Naive thymus-derived CD4-positive, alpha-beta T cell (primary cell): ENCODE results near the gene RERE. TPM values are rescaled to one million over a fixed set of nuclear protein-coding genes. Genes with fewer than 3 reads are reported as not detected.

Source experiments
- ATAC-seq: fragments of 150-1000 bp; cut with Tn5 transposase; 2 replicates; pipeline ENCODE4 v1.10.0; 2021; ENCODE audit warnings: mild to moderate bottlenecking, moderate library complexity
- CTCF ChIA-PET: fragments of 350-600 bp; sonication (Branson Sonifier 250); formaldehyde crosslinking; loops from one replicate; lab custom pipeline; 2021; ENCODE audit warnings: antibody characterized with exemption; lab: Charles Lee
- POLR2A ChIA-PET: fragments of 350-600 bp; sonication (Branson Sonifier 250); formaldehyde crosslinking; loops from one replicate; lab custom pipeline; 2021; ENCODE audit warnings: antibody characterized with exemption, inconsistent platforms; lab: Charles Lee
- DNase-seq, 9 donors: peaks; one replicate each; pipeline versions ENCODE4 v3.0.0 to v3.0.0-alpha.2; 2020 to 2022; ENCODE audit warnings: mixed read lengths in 1 of 9
- H3K27ac ChIP-seq: one replicate; pipeline ENCODE4 v1.7.0; 2013; ENCODE audit warnings: mild to moderate bottlenecking, low read depth, low read length, moderate library complexity
- H3K27me3 ChIP-seq, 2 donors: one replicate each; pipeline ENCODE4 v1.7.0; 2013; ENCODE audit warnings: low read length in 2 of 2, mild to moderate bottlenecking in 2 of 2, moderate library complexity in 2 of 2; ENCODE audit not compliant: control insufficient read depth in 2 of 2, insufficient read depth in 2 of 2
- H3K36me3 ChIP-seq, 3 experiments: 1 replicate in 2 of 3; 2 replicates in 1 of 3; pipeline ENCODE4 v1.7.0; 2013; ENCODE audit warnings: low read length in 3 of 3, mild to moderate bottlenecking in 3 of 3, moderate library complexity in 1 of 3; ENCODE audit not compliant: insufficient read depth in 3 of 3, control insufficient read depth in 2 of 3
- H3K4me1 ChIP-seq, 2 donors: one replicate each; pipeline ENCODE4 v1.7.0; 2013; ENCODE audit warnings: low read length in 2 of 2, mild to moderate bottlenecking in 2 of 2, moderate library complexity in 1 of 2; ENCODE audit not compliant: control insufficient read depth in 2 of 2, insufficient read depth in 2 of 2
- H3K4me3 ChIP-seq: 2 replicates; pipeline ENCODE4 v1.7.0; 2013; ENCODE audit warnings: mild to moderate bottlenecking, low read length
- H3K9me3 ChIP-seq, 3 experiments: 1 replicate in 2 of 3; 2 replicates in 1 of 3; pipeline ENCODE4 v1.7.0; 2013; ENCODE audit warnings: low read length in 3 of 3; ENCODE audit not compliant: control insufficient read depth in 2 of 3
- H3K27ac Mint-ChIP-seq, 9 donors: one replicate each; pipeline ENCODE4 v1.8.0; 2020 to 2022; ENCODE audit warnings: mixed read lengths in 9 of 9, mild to moderate bottlenecking in 8 of 9, moderate library complexity in 5 of 9, inconsistent platforms in 2 of 9
- H3K27me3 Mint-ChIP-seq, 5 donors: one replicate each; pipeline ENCODE4 v1.8.0; 2021 to 2022; ENCODE audit warnings: mixed read lengths in 5 of 5, mild to moderate bottlenecking in 1 of 5
- H3K36me3 Mint-ChIP-seq, 5 donors: one replicate each; pipeline ENCODE4 v1.8.0; 2020 to 2022; ENCODE audit warnings: mixed read lengths in 5 of 5, mild to moderate bottlenecking in 3 of 5, inconsistent platforms in 1 of 5
- H3K4me1 Mint-ChIP-seq, 7 donors: one replicate each; pipeline ENCODE4 v1.8.0; 2020 to 2022; ENCODE audit warnings: mixed read lengths in 7 of 7, mild to moderate bottlenecking in 3 of 7, inconsistent platforms in 1 of 7
- H3K4me3 Mint-ChIP-seq, 10 donors: one replicate each; pipeline ENCODE4 v1.8.0; 2020 to 2022; ENCODE audit warnings: mild to moderate bottlenecking in 10 of 10, mixed read lengths in 10 of 10, moderate library complexity in 6 of 10, inconsistent platforms in 2 of 10
- H3K9me3 Mint-ChIP-seq, 11 donors: one replicate each; pipeline ENCODE4 v1.8.0; 2020 to 2022; ENCODE audit warnings: mixed read lengths in 11 of 11, mild to moderate bottlenecking in 4 of 11, inconsistent platforms in 1 of 11, moderate library complexity in 1 of 11
- intact Hi-C, 2 donors: fragments of 100-400 bp; cut with micrococcal nuclease; formaldehyde crosslinking; loops; one replicate each; pipeline ENCODE4 v1.15.1; 2023
- polyA plus RNA-seq, 2 donors: library from polyadenylated mRNA; unstranded; fragments of 300-500 nt; fragmentation: Illumina TruSeq; gene quantifications; one replicate each; pipeline ENCODE4 v1.2.3, GENCODE V29; 2021
- total RNA-seq, 6 experiments: library from RNA in 5 of 6; stranded (reverse) in 5 of 6; gene quantifications; 1 replicate in 5 of 6; 2 replicates in 1 of 6; pipeline ENCODE4 v1.2.3 and lab custom pipeline; 2021 to 2026

Gene RERE
- total and polyA plus RNA-seq, 7 experiments from 2014 or later: 7.3 to 114 (median 106) TPM

GRCh38 chr1:8708259-8708658 is 109.2 kb downstream of the RERE start:
- CTCF ChIA-PET: interaction anchor here (0.6 to 1.6 kb wide), 2 partner anchors 10 to 33 kb away, joined by 3 to 6 read pairs; no protein-coding TSS in a partner anchor

GRCh38 chr1:8706995-8707396 is 110.4 kb downstream of the RERE start:
- Mint-ChIP-seq H3K27ac (no peak overlapping the region), H3K4me3 (no peak overlapping the region), H3K4me1 (peaks cover 10 to 40% (median 23%) of the 10 kb centered on the region in 7 donors), H3K27me3 (peaks cover 9 to 60% (median 54%) of the 10 kb centered on the region in 5 donors), H3K9me3 (peaks cover 0 to 6% (median 1%) of the 10 kb centered on the region in 11 donors), H3K36me3 (peaks cover 0 to 17% (median 5%) of the 10 kb centered on the region in 5 donors)
- H3K4me3 ChIP-seq: no peak overlapping the region
- intact Hi-C loops: loop anchor here in 1 of 2 donors (10.0 kb wide), 1 partner anchor 418 kb away; the partner anchor contains the start of gene GPR157
- ATAC-seq (no peak), DNase-seq (no peak)
- CTCF ChIA-PET: interaction anchor here (1.0 to 1.6 kb wide), 2 partner anchors 11 to 12 kb away, joined by 3 to 6 read pairs; no protein-coding TSS in a partner anchor
- no peaks in the 10 kb centered on the region for H3K36me3 ChIP-seq
- peaks cover 5 to 9% of the 10 kb centered on the region in 2 donors for H3K4me1 ChIP-seq
- POLR2A ChIA-PET: no interaction called here
- H3K27me3 ChIP-seq: peaks cover 3 to 23% of the 10 kb centered on the region in 2 donors
- H3K9me3 ChIP-seq: no peaks in the 10 kb centered on the region
- H3K27ac ChIP-seq: no peak overlapping the region

More at GRCh38 chr1:8708259-8708658, 109.2 kb downstream of the RERE start:
- no peak overlapping the region for H3K4me3 ChIP-seq
- Mint-ChIP-seq H3K27me3 (peaks cover 9 to 57% (median 46%) of the 10 kb centered on the region in 5 donors), H3K4me3 (no peak overlapping the region), H3K36me3 (peaks cover 0 to 17% (median 5%) of the 10 kb centered on the region in 5 donors), H3K27ac (no peak overlapping the region), H3K9me3 (peaks cover 0 to 6% (median 1%) of the 10 kb centered on the region in 11 donors), H3K4me1 (peaks cover 15 to 47% (median 25%) of the 10 kb centered on the region in 7 donors)
- H3K9me3 ChIP-seq: no peaks in the 10 kb centered on the region
- no peak for ATAC-seq
- POLR2A ChIA-PET: no interaction called here
- no peaks in the 10 kb centered on the region for H3K36me3 ChIP-seq
- peaks cover 11 to 15% of the 10 kb centered on the region in 2 donors for H3K4me1 ChIP-seq
- peaks cover 3 to 18% of the 10 kb centered on the region in 2 donors for H3K27me3 ChIP-seq
- no peak for DNase-seq
- intact Hi-C loops: loop anchor here in 1 of 2 donors (10.0 kb wide), 1 partner anchor 417 kb away; the partner anchor contains the start of gene GPR157
- H3K27ac ChIP-seq: no peak overlapping the region

DNA sequence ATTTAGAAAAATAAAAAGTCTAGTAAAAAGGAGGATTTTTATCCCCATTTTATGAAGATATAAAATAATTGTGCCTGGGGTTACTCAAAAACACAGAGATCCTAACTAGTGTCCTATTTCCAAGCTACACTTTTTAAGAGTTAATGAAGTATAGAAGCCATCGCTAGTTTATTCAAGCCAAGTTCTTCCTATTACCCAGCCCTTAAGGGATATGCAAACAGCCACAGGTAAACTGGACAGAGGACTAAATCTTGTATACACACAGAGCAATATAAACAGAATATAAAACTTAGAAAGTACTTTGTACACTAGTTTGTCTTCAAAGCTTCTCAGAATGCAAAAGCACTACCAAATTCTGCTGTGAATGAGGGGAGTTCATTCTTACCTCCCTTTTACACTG is 111.1 kb downstream of the RERE start:
- Histone ChIP-seq H3K27ac (no peak overlapping the region), H3K27me3 (peaks cover 3 to 27% of the 10 kb centered on the region in 2 donors), H3K9me3 (no peaks in the 10 kb centered on the region), H3K36me3 (no peaks in the 10 kb centered on the region), H3K4me1 (peaks cover 11 to 15% of the 10 kb centered on the region in 2 donors), H3K4me3 (no peak overlapping the region)
- H3K27ac Mint-ChIP-seq: no peak overlapping the region
- H3K4me3 Mint-ChIP-seq: no peak overlapping the region
- ATAC-seq (no peak), DNase-seq (no peak)
- peaks cover 9 to 67% (median 60%) of the 10 kb centered on the region in 5 donors for H3K27me3 Mint-ChIP-seq
- peaks cover 0 to 6% (median 2%) of the 10 kb centered on the region in 11 donors for H3K9me3 Mint-ChIP-seq
- ChIA-PET POLR2A (interaction anchor here (0.7 kb wide), 1 partner anchor 206 kb away, joined by 4 read pairs; no protein-coding TSS in a partner anchor), CTCF (interaction anchor here (0.6 to 1.0 kb wide), 2 partner anchors 11 to 145 kb away, joined by 3 read pairs; no protein-coding TSS in a partner anchor)
- H3K36me3 Mint-ChIP-seq: peaks cover 0 to 17% (median 8%) of the 10 kb centered on the region in 5 donors
- peaks cover 15 to 42% (median 25%) of the 10 kb centered on the region in 7 donors for H3K4me1 Mint-ChIP-seq
- intact Hi-C loops: loop anchor here in 1 of 2 donors (10.0 kb wide), 1 partner anchor 419 kb away; the partner anchor contains the start of gene GPR157

DNA sequence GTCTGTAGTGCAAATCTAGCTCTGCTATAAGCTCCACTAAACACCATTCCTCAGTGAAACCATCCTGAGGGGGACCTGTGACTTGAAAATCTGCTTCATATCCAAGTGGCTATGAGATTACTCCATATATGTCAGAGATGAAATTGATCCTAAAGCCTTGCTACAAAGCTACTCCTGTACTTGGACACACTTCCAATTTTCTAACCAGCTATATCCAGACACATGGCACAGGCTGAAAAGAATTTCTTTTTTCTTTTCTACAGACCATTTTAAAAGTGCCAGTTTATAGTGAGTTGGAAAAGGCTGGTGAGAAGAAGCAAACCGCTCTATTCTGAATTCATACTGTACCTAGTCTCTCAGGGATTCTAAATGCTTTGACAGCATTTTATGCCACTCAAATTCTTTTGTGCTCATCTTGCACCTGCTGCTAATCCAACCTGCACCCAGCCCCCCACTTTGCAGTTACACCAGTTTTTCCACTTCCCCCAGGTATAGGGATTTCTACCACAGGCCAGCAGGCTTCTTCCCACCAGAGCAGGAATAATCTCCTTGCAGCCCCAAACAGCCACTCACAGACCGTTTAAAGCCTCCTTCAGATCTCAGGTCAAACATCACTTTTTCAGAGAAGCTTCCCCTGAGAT is 112.5 kb downstream of the RERE start:
- intact Hi-C loops: loop anchor here in 1 of 2 donors (5.0 to 10.0 kb wide), 4 partner anchors 112 to 553 kb away; partner anchors contain the start of genes GPR157 and RERE
- CTCF ChIA-PET: interaction anchor here (0.6 kb wide), 2 partner anchors 11 to 98 kb away, joined by 4 to 6 read pairs; no protein-coding TSS in a partner anchor
- Mint-ChIP-seq H3K27ac (no peak overlapping the region), H3K27me3 (peaks cover 9 to 65% (median 64%) of the 10 kb centered on the region in 5 donors), H3K9me3 (peaks cover 0 to 6% (median 2%) of the 10 kb centered on the region in 11 donors), H3K36me3 (peaks cover 0 to 16% (median 9%) of the 10 kb centered on the region in 5 donors), H3K4me3 (no peak overlapping the region), H3K4me1 (peaks cover 21 to 48% (median 30%) of the 10 kb centered on the region in 7 donors)
- no peak overlapping the region for H3K27ac ChIP-seq
- peaks cover 19 to 23% of the 10 kb centered on the region in 2 donors for H3K4me1 ChIP-seq
- H3K4me3 ChIP-seq: no peak overlapping the region
- peaks cover 3 to 27% of the 10 kb centered on the region in 2 donors for H3K27me3 ChIP-seq
- ATAC-seq (no peak), DNase-seq (no peak)
- POLR2A ChIA-PET: no interaction called here
- H3K9me3 ChIP-seq: no peaks in the 10 kb centered on the region
- no peaks in the 10 kb centered on the region for H3K36me3 ChIP-seq

- ChIA-PET CTCF (interaction anchor here (0.6 kb wide), 1 partner anchor 107 kb away, joined by 3 read pairs; no protein-coding TSS in a partner anchor), POLR2A (interaction anchor here (0.7 to 1.0 kb wide), 4 partner anchors 9 to 183 kb away, joined by 3 read pairs; no protein-coding TSS in a partner anchor)
- intact Hi-C loops: loop anchor here (1.0 to 10.0 kb wide), 7 partner anchors 7 to 551 kb away; partner anchors contain the start of genes RERE (in 2 of the 2) and GPR157 (in 1 of the 2)
- Mint-ChIP-seq H3K4me1 (peaks cover 19 to 53% (median 30%) of the 10 kb centered on the region in 7 donors), H3K36me3 (peaks cover 0 to 4% (median 2%) of the 10 kb centered on the region in 5 donors), H3K9me3 (peaks cover 0 to 6% (median 0%) of the 10 kb centered on the region in 11 donors), H3K27me3 (peaks cover 9 to 56% (median 54%) of the 10 kb centered on the region in 5 donors), H3K27ac (peak overlapping the region in 6 of 9 donors; percentile 8 to 89 (median 48)), H3K4me3 (peak overlapping the region; percentile 79 to 92 (median 86))
- H3K36me3 ChIP-seq: no peaks in the 10 kb centered on the region
- H3K4me1 ChIP-seq: peaks cover 19 to 23% of the 10 kb centered on the region in 2 donors
- no peaks in the 10 kb centered on the region for H3K9me3 ChIP-seq
- H3K27ac ChIP-seq: no peak overlapping the region
- ATAC-seq: peak; percentile 72
- DNase-seq: peak in 7 of 9 donors; percentile 22 to 83 (median 40)
- peaks cover 3 to 27% of the 10 kb centered on the region in 2 donors for H3K27me3 ChIP-seq
- peak overlapping the region; percentile 28 for H3K4me3 ChIP-seq
These were observed 114.3 kb downstream of the RERE start for GRCh38 chr1:8702850-8703810.
